HL-60 (cell line): ENCODE measurements around the gene IL10RA.
A peak's percentile ranks its signal among the peaks of the same experiment; 100 is the strongest.

ENCODE experiments used
- DNase-seq, 2 experiments: peaks; one replicate each; pipeline ENCODE4 v3.0.0-alpha.2; 2010 to 2020; ENCODE audit warnings: low read depth in 1 of 2, low spot score in 1 of 2
- H3K27ac ChIP-seq: fragments of 250-450 bp; sonication (Bioruptor Pico); replicated peaks from 2 replicates; pipeline ENCODE4 v1.5.1; 2020; ENCODE audit warnings: mild to moderate bottlenecking, moderate library complexity
- H3K27me3 ChIP-seq: fragments of 250-450 bp; sonication (Bioruptor Pico); 2 replicates; pipeline ENCODE4 v1.5.1; 2021; ENCODE audit warnings: mild to moderate bottlenecking, moderate library complexity; ENCODE audit not compliant: insufficient read depth, poor library complexity, severe bottlenecking
- H3K4me3 ChIP-seq: replicated peaks from 2 replicates; pipeline ENCODE4 v1.5.1; 2011; ENCODE audit warnings: mild to moderate bottlenecking, control low read depth, low read length; ENCODE audit not compliant: insufficient read depth
- CTCF ChIP-seq: IDR thresholded peaks from one replicate; pipeline ENCODE4 v1.5.1; 2011; ENCODE audit warnings: low read length, control low read depth, inconsistent platforms; ENCODE audit not compliant: insufficient read depth
- GABPA ChIP-seq: IDR thresholded peaks from 2 replicates; pipeline ENCODE4 v1.6.1; 2012; ENCODE audit warnings: low read depth
- POLR2AphosphoS5 ChIP-seq: IDR thresholded peaks from 2 replicates; pipeline ENCODE4 v1.6.1; 2012; ENCODE audit warnings: low read depth
- REST ChIP-seq: IDR thresholded peaks from 2 replicates; pipeline ENCODE4 v1.6.1; 2012; ENCODE audit warnings: low read depth; ENCODE audit not compliant: insufficient replicate concordance
- SPI1 ChIP-seq: IDR thresholded peaks from 2 replicates; pipeline ENCODE4 v1.6.1; 2012; ENCODE audit warnings: low read depth, mild to moderate bottlenecking, borderline replicate concordance

IL10RA gene

GRCh38 chr11:117953024-117953671 is 33.0 kb upstream of the IL10RA start:
- Histone ChIP-seq H3K27ac (no peak overlapping the region; the same call in 1 of the 2 replicates), H3K27me3 (no peaks in the 10 kb centered on the region), H3K4me3 (no peak overlapping the region)
- peak; percentile 77 for TF ChIP-seq SPI1
- no peak for TF ChIP-seq POLR2AphosphoS5
- no peak for TF ChIP-seq CTCF
- TF ChIP-seq GABPA: no peak
- peak in 1 of 2 experiments; percentile 49 for DNase-seq

- TF ChIP-seq SPI1: no peak
- TF ChIP-seq GABPA: no peak
- no peak for TF ChIP-seq REST
- no peak for TF ChIP-seq CTCF
- TF ChIP-seq POLR2AphosphoS5: no peak
- Histone ChIP-seq H3K27me3 (no peaks in the 10 kb centered on the region), H3K27ac (no peak overlapping the region), H3K4me3 (no peak overlapping the region)
- DNase-seq: no peak
These were observed 27.2 kb upstream of the IL10RA start for GRCh38 chr11:117958949-117959348.

- TF ChIP-seq REST (no peak), SPI1 (peak; percentile 93)
- Histone ChIP-seq H3K27ac (peak overlapping the region; percentile 48), H3K4me3 (no peak overlapping the region), H3K27me3 (no peaks in the 10 kb centered on the region)
- peak in 1 of 2 experiments; percentile 38 for DNase-seq
These were observed 26.6 kb upstream of the IL10RA start for GRCh38 chr11:117959438-117960149.

GRCh38 chr11:117960406-117960805 is 25.8 kb upstream of the IL10RA start:
- TF ChIP-seq POLR2AphosphoS5: no peak
- TF ChIP-seq REST: no peak
- no peak for TF ChIP-seq CTCF
- no peak for TF ChIP-seq GABPA
- TF ChIP-seq SPI1: no peak
- H3K4me3 ChIP-seq: no peak overlapping the region
- no peak for DNase-seq
- H3K27ac ChIP-seq: peak overlapping the region; percentile 48; the same call in 1 of the 2 replicates
- H3K27me3 ChIP-seq: no peaks in the 10 kb centered on the region
